ENCODE data around the gene YDJC. TPM values are rescaled to one million over a fixed set of nuclear protein-coding genes. Genes with fewer than 3 reads are reported as not detected.

The YDJC gene
- total and polyA plus RNA-seq, 2 of the 13 experiments (the other 11 are each of a cell fraction or from before 2014, with no cell fraction given) = 15.3 to 32.0 TPM

DNA sequence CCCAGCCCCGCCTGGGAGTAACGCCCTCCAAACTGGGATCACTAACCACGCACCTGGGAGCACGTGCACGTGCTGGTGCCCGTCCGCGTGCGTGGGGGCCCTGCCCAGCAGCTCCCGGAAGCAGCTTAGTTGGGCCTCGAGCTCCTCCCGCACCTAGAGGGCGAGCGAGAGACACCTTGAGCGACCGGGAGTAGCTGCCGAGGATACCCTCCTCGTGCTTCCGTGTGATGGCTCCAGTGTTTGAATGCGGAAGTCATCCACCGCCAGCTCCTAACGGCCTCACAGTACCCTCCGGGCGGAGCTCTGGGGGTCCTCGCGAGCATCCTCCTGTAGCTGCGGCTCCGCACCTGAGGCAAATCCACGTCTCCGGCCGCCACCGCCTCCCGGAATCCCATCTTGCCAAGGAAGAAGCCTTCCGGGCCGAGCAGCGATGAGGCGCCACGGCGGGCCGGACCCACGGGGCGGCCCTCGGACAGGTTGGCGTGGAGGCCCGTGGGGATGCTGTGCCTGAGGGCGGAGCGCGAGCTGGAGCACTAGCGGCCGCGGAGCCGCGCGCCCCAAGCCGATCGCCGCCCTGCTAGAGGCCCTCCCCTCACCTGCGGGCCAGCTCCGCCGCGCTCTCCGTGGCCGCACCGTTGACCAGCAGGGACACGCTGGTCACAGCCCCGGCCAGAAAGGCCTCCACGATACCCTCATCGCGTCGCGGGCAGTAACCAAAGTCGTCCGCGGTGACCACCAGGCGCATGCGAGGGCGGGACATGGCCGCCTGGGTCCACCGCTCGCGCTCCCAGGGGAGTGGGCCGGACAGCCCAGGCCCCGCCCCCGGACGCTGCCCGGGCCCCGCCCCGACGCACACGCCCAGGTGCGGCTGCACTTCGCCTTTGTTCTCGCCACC, at the start of gene YDJC (continued):
- TF ChIP-seq NKX3-1 (CRISPR knock-in tag; IDR thresholded peaks at IDR 0.05) (peak; percentile 94), RARG (CRISPR knock-in tag; IDR thresholded peaks at IDR 0.05; ENCODE audit: low read depth) (no peak), NFE2 (CRISPR knock-in tag; IDR thresholded peaks at IDR 0.05) (0 out of 2 replicates have a peak, but pooled peaks have one; percentile 57), ZNF768 (CRISPR knock-in tag; IDR thresholded peaks at IDR 0.05) (peak; percentile 62), ZNF251 (CRISPR knock-in tag; IDR thresholded peaks at IDR 0.05) (peak; percentile 31; the same call in 1 of the 2 replicates), HMGXB4 (CRISPR knock-in tag; IDR thresholded peaks at IDR 0.05; ENCODE audit: borderline replicate concordance in 1 of 2, low read depth in 1 of 2) (peak; percentile 87 to 90), ZNF792 (CRISPR knock-in tag; IDR thresholded peaks at IDR 0.05) (peak; percentile 70; the same call in 1 of the 2 replicates), NFKB2 (CRISPR knock-in tag; IDR thresholded peaks at IDR 0.05; ENCODE audit: borderline replicate concordance) (peak; percentile 95), CBX1 (IDR thresholded peaks at IDR 0.05; ENCODE audit: low read depth) (peak; percentile 72), MXD4 (CRISPR knock-in tag; IDR thresholded peaks at IDR 0.05) (peak; percentile 97), ZBTB8A (CRISPR knock-in tag; IDR thresholded peaks at IDR 0.05; ENCODE audit: borderline replicate concordance, low read depth) (peak; percentile 75; the same call in 1 of the 2 replicates), HNF1B (CRISPR knock-in tag; IDR thresholded peaks at IDR 0.05) (peak; percentile 67; the same call in 1 of the 2 replicates), CHD2 (IDR thresholded peaks at IDR 0.05; ENCODE audit: low read depth, low read length) (no peak), ZFAT (CRISPR knock-in tag; conservative IDR thresholded peaks at IDR 0.05) (peak; percentile 75; the same call in 1 of the 2 replicates)
- TF ChIP-seq, protein P1, sequence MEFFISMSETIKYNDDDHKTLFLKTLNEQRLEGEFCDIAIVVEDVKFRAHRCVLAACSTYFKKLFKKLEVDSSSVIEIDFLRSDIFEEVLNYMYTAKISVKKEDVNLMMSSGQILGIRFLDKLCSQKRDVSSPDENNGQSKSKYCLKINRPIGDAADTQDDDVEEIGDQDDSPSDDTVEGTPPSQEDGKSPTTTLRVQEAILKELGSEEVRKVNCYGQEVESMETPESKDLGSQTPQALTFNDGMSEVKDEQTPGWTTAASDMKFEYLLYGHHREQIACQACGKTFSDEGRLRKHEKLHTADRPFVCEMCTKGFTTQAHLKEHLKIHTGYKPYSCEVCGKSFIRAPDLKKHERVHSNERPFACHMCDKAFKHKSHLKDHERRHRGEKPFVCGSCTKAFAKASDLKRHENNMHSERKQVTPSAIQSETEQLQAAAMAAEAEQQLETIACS (CRISPR knock-in tag; IDR thresholded peaks at IDR 0.05) = peak; percentile 90
- TF ChIP-seq, protein P2, sequence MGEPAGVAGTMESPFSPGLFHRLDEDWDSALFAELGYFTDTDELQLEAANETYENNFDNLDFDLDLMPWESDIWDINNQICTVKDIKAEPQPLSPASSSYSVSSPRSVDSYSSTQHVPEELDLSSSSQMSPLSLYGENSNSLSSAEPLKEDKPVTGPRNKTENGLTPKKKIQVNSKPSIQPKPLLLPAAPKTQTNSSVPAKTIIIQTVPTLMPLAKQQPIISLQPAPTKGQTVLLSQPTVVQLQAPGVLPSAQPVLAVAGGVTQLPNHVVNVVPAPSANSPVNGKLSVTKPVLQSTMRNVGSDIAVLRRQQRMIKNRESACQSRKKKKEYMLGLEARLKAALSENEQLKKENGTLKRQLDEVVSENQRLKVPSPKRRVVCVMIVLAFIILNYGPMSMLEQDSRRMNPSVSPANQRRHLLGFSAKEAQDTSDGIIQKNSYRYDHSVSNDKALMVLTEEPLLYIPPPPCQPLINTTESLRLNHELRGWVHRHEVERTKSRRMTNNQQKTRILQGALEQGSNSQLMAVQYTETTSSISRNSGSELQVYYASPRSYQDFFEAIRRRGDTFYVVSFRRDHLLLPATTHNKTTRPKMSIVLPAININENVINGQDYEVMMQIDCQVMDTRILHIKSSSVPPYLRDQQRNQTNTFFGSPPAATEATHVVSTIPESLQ (CRISPR knock-in tag; conservative IDR thresholded peaks at IDR 0.05) = peak; percentile 47; the same call in 1 of the 2 replicates
- TF ChIP-seq, protein P3, sequence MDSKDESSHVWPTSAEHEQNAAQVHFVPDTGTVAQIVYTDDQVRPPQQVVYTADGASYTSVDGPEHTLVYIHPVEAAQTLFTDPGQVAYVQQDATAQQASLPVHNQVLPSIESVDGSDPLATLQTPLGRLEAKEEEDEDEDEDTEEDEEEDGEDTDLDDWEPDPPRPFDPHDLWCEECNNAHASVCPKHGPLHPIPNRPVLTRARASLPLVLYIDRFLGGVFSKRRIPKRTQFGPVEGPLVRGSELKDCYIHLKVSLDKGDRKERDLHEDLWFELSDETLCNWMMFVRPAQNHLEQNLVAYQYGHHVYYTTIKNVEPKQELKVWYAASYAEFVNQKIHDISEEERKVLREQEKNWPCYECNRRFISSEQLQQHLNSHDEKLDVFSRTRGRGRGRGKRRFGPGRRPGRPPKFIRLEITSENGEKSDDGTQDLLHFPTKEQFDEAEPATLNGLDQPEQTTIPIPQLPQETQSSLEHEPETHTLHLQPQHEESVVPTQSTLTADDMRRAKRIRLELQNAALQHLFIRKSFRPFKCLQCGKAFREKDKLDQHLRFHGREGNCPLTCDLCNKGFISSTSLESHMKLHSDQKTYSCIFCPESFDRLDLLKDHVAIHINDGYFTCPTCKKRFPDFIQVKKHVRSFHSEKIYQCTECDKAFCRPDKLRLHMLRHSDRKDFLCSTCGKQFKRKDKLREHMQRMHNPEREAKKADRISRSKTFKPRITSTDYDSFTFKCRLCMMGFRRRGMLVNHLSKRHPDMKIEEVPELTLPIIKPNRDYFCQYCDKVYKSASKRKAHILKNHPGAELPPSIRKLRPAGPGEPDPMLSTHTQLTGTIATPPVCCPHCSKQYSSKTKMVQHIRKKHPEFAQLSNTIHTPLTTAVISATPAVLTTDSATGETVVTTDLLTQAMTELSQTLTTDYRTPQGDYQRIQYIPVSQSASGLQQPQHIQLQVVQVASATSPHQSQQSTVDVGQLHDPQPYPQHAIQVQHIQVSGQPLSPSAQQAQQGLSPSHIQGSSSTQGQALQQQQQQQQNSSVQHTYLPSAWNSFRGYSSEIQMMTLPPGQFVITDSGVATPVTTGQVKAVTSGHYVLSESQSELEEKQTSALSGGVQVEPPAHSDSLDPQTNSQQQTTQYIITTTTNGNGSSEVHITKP (CRISPR knock-in tag; IDR thresholded peaks at IDR 0.05; ENCODE audit: low read depth) = 0 out of 2 replicates have a peak, but pooled peaks have one; percentile 24
